Adipose tissue (tissue), 3 donors: Measurements from ENCODE around the gene TCHP. TPM values are rescaled to one million over a fixed set of nuclear protein-coding genes. Genes with fewer than 3 reads are reported as not detected.

ENCODE experiments used
- H3K27ac ChIP-seq: one replicate; pipeline ENCODE4 v1.5.1; 2013; ENCODE audit warnings: low read depth, low read length
- WGBS, 3 donors: extraction: QIAGEN DNeasy Blood & Tissue Kit; methylation state at CpG; one replicate each; pipeline ENCODE4 v1.1.7; 2013; 5-methylcytosine and 5-hydroxymethylcytosine counted together
- polyA plus RNA-seq, 3 donors: library from polyadenylated mRNA; stranded (reverse); fragments of 200-250 nt; gene quantifications; one replicate each; pipeline ENCODE4 v1.2.3, GENCODE V29; 2013
- donor health status: healthy with polysubstance abuse.
- donor health status: Bipolar disorder and iron deficiency.
- donor health status: healthy.

TCHP gene
- polyA plus RNA-seq, 3 donors = 6.6 to 8.8 (median 8.0) TPM

- 58 to 84% (median 84%) methylated on average over 4 of the region's 4 CpGs for WGBS, 3 donors
- no peak overlapping the region for H3K27ac ChIP-seq
Measured at GRCh38 chr12:109948368-109948767, 48.3 kb downstream of the TCHP start.

- WGBS, 3 donors = 21 to 56% (median 55%) methylated on average over 1 of the region's 1 CpG
- H3K27ac ChIP-seq = no peak overlapping the region
Measured at GRCh38 chr12:109949089-109949488, 49.0 kb downstream of the TCHP start.

GRCh38 chr12:109950625-109951024, 50.6 kb downstream of the TCHP start:
- no peak overlapping the region for H3K27ac ChIP-seq

- no peak overlapping the region for H3K27ac ChIP-seq
- 41 to 82% (median 77%) methylated on average over 5 of the region's 5 CpGs for WGBS, 3 donors
Measured at GRCh38 chr12:109951136-109951535, 51.1 kb downstream of the TCHP start.

- 30 to 79% (median 75%) methylated on average over 6 to 7 of the region's 7 CpGs for WGBS, 3 donors
- no peak overlapping the region for H3K27ac ChIP-seq
Measured at GRCh38 chr12:109951751-109952150, 51.7 kb downstream of the TCHP start.

DNA sequence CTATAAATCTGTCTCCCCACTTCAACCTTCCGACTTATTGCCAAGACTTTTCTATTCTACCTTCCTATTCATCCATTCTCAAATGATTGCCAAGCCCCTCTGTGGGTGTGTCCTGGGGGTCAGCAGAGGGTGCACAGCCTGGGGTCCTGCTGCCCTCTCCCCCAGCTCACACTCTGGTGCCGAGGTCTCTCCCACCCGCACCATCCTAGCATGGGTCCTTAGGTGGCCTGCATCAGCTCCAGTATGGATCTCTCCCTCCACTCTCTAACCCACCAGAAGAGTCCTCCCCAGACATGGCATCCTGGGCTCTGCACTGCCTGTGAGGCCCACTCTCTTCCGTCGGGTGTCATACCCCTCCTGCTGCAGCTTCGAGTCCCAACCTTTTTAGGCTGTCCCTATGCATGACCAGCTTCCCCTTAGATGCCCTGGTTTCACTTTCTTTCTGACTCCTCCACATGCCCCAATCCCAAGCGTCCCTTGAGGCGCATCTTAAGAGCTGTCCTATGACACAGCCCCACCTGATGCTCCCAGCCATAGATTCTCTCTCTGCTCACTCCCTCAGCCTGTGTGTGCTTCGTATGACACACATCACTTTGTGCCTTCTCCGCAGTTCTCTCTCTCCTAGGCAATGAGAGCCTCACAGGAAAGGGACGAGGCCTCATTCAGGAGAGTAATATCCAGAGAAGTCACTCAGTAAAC, 52.2 kb downstream of the TCHP start:
- 83 to 89% (median 89%) methylated on average over 11 of the region's 11 CpGs for WGBS, 3 donors
- no peak overlapping the region for H3K27ac ChIP-seq

DNA sequence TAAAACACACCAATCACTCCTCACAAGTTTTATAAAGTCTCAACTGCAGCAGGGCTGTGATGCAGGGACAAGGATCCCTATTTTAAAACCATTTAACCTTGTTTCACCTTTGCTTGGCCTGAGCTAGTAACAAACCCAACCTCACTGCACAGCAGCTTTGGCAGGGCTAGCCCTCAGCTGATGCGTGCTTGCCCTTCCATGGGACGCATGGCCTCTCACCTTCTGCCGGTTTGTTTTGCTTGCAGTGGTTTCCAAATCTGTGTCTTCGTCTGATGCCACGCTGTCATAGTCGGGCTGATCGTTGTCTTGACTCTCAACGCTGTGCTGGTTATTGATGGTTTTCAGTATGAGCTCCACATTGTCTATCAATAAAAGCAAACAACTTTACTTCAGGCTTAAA, 52.8 kb downstream of the TCHP start:
- H3K27ac ChIP-seq = no peak overlapping the region
- 81 to 94% (median 89%) methylated on average over 8 of the region's 8 CpGs for WGBS, 3 donors

- 59 to 96% (median 96%) methylated on average over 5 of the region's 5 CpGs for WGBS, 3 donors
- no peak overlapping the region for H3K27ac ChIP-seq
Measured at GRCh38 chr12:109953656-109954055, 53.6 kb downstream of the TCHP start.

DNA sequence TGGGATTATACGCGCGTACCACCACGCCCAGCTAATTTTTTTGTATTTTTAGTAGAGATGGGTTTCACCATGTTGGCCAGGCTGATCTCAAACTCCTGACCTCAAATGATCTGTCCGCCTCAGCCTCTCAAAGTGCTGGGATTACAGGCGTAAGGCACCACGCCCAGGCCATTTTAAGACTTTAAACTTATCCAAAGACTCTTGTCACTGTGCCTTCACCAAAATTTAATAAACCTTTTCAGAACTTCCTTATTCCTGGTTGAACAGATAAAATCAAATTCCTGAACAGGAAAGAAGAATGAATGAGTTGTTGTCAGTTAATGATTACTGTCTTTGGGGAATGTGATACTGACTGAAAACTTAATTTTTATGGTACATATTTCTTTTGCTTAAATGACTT, 58.3 kb downstream of the TCHP start:
- H3K27ac ChIP-seq = no peak overlapping the region
- WGBS, 3 donors = 93 to 98% (median 98%) methylated on average over 7 of the region's 7 CpGs

DNA sequence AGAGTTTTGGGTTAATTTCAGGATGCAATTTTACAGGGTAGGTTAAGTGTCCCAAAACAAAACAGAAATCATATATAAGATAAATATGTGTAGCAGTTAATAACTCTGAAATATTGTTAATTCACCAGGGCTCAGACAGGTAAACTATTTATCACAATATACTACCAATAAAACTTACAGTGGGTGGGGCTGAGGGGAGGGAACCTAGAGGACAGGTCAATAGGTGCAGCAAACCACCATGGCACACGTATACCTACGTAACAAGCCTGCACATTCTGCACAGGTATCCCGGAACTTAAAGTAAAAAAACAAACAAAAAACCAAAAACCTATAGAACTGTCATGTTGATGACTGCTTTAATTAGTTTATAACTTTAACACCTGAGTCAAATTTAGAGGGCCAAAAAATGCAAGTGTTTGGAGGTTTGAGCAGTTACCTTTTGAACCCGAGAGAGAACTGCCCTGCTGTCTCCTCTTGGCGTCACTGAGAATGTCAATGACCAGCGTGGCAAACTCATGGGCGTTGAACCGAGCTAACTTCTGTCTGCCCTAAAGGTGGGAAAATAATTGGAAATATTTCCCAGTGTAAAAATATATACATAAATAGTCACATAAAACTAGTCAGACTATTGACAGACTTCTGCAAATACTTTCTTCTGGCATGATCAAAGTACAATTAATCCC, 59.5 kb downstream of the TCHP start:
- WGBS, 3 donors = 95 to 98% (median 97%) methylated on average over 8 of the region's 8 CpGs
- H3K27ac ChIP-seq = no peak overlapping the region

DNA sequence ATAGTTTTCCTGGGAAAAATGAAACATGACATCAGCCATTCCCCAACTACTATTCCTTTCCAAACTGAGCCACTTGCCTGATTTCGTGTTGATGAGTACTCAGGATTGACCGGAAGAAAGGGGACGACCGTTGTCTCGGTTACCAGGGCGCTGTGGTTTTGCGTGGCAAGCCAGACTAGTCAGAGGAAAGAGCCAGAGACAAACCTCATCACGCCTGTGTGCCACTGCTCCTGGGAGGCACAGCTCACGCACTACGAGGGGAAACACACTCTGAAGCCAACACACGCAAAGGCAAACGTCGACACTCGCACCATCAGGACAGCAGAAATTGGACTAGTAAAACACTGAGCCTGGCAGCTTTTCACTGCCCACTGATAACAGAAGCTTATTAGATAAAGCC, 61.1 kb downstream of the TCHP start:
- H3K27ac ChIP-seq = no peak overlapping the region
- 70 to 86% (median 82%) methylated on average over 14 of the region's 14 CpGs for WGBS, 3 donors

DNA sequence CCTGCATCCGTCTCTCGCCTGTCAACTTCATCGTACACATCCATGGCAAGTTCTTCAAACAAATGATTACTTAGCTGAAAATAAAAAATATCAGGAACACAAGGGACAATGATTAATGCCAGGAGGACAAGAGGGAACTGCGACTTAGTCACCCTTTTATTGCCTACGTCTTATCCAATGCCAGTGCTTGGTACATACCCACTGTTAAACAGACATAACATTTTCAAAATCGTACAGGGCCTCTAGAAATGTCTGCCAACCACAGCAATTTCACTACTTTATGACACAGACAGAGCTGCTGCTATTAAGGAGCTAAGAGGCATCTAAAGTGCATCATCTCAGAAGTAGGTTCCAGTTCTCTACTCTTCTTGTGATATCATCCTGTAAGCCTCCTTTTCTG, 61.5 kb downstream of the TCHP start:
- WGBS, 3 donors = 59 to 91% (median 91%) methylated on average over 6 of the region's 6 CpGs

GRCh38 chr12:109962398-109962797, 62.3 kb downstream of the TCHP start:
- no peak overlapping the region for H3K27ac ChIP-seq
- 65 to 81% (median 79%) methylated on average over 3 of the region's 3 CpGs for WGBS, 3 donors

More for the DNA sequence above, 61.5 kb downstream of the TCHP start:
- no peak overlapping the region for H3K27ac ChIP-seq

DNA sequence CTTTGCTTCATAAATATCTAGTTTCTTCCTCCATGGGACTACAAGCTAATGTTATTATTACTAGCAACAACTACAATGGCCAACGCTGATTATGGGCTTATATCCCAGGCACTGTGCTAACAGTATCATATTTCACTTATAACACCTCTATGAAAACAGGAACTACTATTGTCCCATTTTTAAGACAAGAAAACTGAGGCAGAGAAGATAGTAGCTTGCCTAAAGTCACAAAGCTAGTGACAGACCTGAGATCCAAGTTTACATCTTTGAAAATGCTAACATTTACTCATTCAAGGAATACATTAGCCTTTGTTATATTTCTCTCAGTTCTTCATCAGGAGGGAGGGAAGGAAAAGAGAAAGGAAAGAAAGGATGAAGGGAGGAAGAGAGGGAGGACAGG, 63.3 kb downstream of the TCHP start:
- H3K27ac ChIP-seq = no peak overlapping the region
- 76 to 98% (median 97%) methylated on average over 1 of the region's 1 CpG for WGBS, 3 donors

DNA sequence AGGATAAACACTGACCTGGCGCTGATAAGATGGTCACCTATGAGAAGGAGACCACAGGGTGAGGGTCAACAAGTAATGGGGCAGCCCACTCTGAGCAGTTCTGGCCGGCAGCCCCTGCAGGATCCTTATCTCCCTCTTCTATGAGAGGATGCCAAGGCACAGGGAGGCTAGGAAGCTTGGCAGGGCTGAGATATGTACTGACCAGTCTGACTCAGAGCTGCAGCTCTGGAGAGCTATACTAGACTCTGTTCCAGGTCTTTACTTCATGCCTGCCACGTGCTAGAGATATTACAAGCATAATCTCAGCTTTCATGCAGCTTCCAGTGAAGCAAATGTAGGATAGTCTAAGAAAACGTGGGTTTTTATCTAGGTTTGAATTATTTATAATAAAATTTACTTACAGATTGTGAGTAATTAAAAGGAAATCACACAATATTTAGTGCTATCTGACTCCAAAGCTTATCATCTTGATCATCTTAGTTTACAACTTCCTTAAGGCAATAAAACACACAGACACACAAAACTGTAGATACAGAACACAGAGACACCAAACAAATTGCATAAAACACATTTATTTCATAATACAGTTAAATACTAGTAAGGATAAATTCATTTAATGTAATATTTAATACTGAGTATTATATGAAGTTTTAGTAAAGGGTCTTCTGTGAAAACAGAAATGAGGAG, 63.8 kb downstream of the TCHP start:
- 48 to 64% (median 58%) methylated on average over 4 of the region's 4 CpGs for WGBS, 3 donors

GRCh38 chr12:109966546-109966945, 66.5 kb downstream of the TCHP start:
- 88 to 93% (median 92%) methylated on average over 4 of the region's 4 CpGs for WGBS, 3 donors
- H3K27ac ChIP-seq = no peak overlapping the region

More for the DNA sequence above, 63.8 kb downstream of the TCHP start:
- no peak overlapping the region for H3K27ac ChIP-seq

- WGBS, 3 donors = 72 to 81% (median 79%) methylated on average over 8 of the region's 8 CpGs
- H3K27ac ChIP-seq = no peak overlapping the region
Measured at GRCh38 chr12:109967383-109968031, 67.4 kb downstream of the TCHP start.
